ENCODE data around the gene CXCL16.

Gene CXCL16, protein sequence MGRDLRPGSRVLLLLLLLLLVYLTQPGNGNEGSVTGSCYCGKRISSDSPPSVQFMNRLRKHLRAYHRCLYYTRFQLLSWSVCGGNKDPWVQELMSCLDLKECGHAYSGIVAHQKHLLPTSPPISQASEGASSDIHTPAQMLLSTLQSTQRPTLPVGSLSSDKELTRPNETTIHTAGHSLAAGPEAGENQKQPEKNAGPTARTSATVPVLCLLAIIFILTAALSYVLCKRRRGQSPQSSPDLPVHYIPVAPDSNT

GRCh38 chr17:4739122-4740024, at the start of gene CXCL16, which contains the start of gene ZMYND15:
Gene CXCL16 (minus strand): TSS chr17:4739928. CDS start chr17:4739339, 589 bp downstream.
Gene ZMYND15 (plus strand): TSS chr17:4739833. CDS start chr17:4740549, 716 bp downstream.
- peak in 1 of 2 donors; percentile 33 for DNase-seq (ENCODE audit: low read depth in 2 of 2)

DNA sequence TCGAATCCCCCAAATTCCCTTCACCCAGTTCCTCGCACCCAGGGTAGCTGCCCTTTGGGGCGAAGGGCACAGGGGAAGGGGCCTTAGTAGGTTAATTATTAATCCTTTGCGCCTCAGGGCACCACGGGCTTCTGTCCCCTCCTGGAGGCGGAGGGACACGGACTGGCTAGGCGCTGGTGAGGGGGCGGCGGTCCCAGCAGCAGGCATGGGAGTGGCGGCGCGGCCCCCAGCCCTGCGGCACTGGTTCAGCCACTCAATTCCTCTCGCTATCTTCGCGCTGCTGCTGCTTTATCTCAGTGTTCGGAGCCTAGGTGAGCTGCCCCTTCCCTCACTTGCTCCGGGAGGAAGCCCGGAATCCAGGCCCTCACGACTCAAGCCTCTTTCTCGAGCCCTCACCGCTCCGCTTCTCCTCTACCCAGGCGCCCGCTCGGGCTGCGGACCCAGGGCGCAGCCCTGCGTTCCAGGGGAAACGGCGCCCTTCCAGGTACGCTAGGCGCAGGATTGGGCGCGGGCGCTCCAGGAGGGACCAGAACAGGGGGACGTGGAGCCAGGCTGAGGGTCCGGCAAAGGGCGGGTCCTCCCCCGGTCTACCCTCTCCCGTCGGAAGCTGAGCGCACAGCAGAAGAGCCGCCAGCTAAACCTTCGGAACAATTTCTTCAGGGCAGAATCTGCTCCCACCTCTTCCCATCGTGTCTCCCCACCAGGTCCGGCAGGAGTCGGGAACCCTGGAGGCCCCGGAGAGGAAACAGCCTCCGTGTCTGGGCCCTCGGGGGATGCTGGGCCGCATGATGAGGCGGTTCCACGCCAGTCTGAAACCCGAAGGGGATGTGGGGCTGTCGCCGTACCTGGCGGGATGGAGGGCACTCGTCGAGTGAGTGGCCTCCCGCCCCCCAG, 49.3 kb upstream of the CXCL16 start, which contains the start of gene GLTPD2:
TSS of gene GLTPD2 (plus strand) at position 158 of the 894 bp plus-strand sequence. CDS start at position 206, 48 bp downstream.
- no peak for DNase-seq (ENCODE audit: low read depth in 2 of 2)

GRCh38 chr17:4788159-4788806, 48.6 kb upstream of the CXCL16 start:
- no peak for DNase-seq (ENCODE audit: low read depth in 2 of 2)

GRCh38 chr17:4786516-4786915, 46.8 kb upstream of the CXCL16 start:
- DNase-seq (ENCODE audit: low read depth in 2 of 2): no peak

DNA sequence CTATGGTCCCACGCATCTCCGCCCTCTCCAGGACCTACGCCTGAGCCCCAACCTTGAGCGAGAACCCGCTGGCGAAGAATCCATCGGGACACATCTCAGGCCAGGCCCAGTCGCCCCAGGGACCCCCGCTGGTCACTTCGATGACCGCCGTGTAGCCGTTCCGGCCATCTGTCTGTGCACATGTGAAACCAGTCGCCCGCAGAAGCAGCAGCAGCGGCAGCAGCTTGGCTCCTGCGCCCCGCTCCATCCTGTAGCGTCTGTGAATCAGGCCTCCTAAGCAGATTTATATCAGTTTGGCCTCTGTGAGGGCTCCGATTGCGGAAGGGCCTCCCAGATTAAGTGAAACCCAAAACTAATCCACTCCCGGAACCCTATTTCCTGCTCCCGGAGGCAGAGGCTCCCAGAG, 46.4 kb upstream of the CXCL16 start, which contains the start of gene VMO1:
TSS of gene VMO1 (minus strand) at position 259 of the 406 bp plus-strand sequence. CDS start at position 247, 12 bp downstream.
- DNase-seq (ENCODE audit: low read depth in 2 of 2): no peak

GRCh38 chr17:4785311-4786105, 45.8 kb upstream of the CXCL16 start:
- no peak for DNase-seq (ENCODE audit: low read depth in 2 of 2)

GRCh38 chr17:4782652-4783051, 42.9 kb upstream of the CXCL16 start:
- no peak for DNase-seq (ENCODE audit: low read depth in 2 of 2)

GRCh38 chr17:4780325-4780955, 40.7 kb upstream of the CXCL16 start:
- DNase-seq (ENCODE audit: low read depth in 2 of 2): no peak

- DNase-seq (ENCODE audit: low read depth in 2 of 2): no peak
Measured at GRCh38 chr17:4777969-4778760, 38.4 kb upstream of the CXCL16 start.

- no peak for DNase-seq (ENCODE audit: low read depth in 2 of 2)
Measured at GRCh38 chr17:4772235-4772613, 32.5 kb upstream of the CXCL16 start.

GRCh38 chr17:4771519-4772234, 31.9 kb upstream of the CXCL16 start, which contains the start of gene TM4SF5:
Gene TM4SF5 (plus strand): TSS chr17:4771886. CDS start chr17:4771923, 37 bp downstream.
- DNase-seq (ENCODE audit: low read depth in 2 of 2): no peak

DNA sequence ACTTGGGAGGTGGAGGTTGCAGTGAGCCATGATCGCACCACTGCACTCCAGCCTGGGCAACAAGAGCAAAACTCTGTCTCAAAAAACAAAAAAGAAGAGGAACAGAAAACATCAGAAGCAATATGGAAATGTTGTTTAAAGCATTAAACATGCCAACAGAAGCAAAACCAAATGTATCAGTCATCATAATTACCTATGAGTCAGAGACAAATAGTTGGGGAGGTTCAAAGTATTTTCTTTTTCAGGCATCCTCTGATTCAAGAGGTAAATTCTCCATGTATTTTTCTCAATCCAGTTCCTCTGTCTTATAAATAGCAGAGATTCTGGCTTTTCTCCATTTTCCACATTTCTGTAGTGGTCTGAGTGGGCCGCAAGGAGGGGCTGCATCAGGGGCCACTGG, 29.9 kb upstream of the CXCL16 start:
- DNase-seq (ENCODE audit: low read depth in 2 of 2): no peak

DNA sequence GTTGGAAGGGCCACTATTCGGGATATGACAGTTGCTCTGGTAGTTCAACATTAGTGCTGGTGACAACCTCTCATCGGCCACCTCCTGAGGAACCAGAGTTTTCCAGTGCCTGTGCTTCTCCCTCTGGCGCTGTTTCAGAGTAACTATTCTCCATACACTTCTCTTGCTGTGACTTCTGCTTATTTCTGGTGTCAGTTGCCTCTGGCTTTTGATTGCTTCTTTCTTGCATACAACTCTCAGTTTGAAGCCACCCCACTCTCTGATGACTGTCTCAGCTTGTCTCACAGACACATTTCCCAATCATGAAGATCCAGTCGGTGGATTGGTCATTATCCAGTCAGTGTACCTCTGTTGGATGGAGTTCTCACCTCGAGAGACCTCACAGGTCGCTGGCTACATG, 28.6 kb upstream of the CXCL16 start:
- no peak for DNase-seq (ENCODE audit: low read depth in 2 of 2)

DNA sequence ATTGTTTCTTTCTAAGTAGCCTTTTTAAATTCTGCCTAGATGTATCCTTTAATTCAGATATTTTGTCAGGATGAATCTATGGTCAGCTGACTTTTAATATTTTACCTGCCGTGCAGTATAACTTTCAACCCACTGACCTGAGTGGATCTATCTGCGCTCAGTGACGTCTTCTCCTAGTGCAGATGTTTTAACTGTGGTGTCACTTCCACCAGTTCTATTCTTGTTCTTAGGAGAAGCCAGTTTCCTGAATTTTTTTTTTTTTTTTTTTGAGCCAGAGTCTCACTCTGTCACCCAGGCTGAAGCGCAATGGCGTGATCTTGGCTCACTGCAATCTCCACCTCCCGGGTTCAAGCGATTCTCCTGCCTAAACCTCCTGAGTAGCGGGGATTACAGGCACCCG, 27.0 kb upstream of the CXCL16 start:
- no peak for DNase-seq (ENCODE audit: low read depth in 2 of 2)

- no peak for DNase-seq (ENCODE audit: low read depth in 2 of 2)
Measured at GRCh38 chr17:4766201-4766600, 26.5 kb upstream of the CXCL16 start.

GRCh38 chr17:4764595-4764994, 24.9 kb upstream of the CXCL16 start:
- DNase-seq (ENCODE audit: low read depth in 2 of 2): no peak

GRCh38 chr17:4759776-4760236, 20.1 kb upstream of the CXCL16 start:
- no peak for DNase-seq (ENCODE audit: low read depth in 2 of 2)

- no peak for DNase-seq (ENCODE audit: low read depth in 2 of 2)
Measured at GRCh38 chr17:4753392-4753791, 13.7 kb upstream of the CXCL16 start.
